ENCODE data around the gene FANCB. TPM values are rescaled to one million over a fixed set of nuclear protein-coding genes. Genes with fewer than 3 reads are reported as not detected.

FANCB gene
- 0.94 TPM for total RNA-seq
- long read RNA-seq, result 0 reads

DNA sequence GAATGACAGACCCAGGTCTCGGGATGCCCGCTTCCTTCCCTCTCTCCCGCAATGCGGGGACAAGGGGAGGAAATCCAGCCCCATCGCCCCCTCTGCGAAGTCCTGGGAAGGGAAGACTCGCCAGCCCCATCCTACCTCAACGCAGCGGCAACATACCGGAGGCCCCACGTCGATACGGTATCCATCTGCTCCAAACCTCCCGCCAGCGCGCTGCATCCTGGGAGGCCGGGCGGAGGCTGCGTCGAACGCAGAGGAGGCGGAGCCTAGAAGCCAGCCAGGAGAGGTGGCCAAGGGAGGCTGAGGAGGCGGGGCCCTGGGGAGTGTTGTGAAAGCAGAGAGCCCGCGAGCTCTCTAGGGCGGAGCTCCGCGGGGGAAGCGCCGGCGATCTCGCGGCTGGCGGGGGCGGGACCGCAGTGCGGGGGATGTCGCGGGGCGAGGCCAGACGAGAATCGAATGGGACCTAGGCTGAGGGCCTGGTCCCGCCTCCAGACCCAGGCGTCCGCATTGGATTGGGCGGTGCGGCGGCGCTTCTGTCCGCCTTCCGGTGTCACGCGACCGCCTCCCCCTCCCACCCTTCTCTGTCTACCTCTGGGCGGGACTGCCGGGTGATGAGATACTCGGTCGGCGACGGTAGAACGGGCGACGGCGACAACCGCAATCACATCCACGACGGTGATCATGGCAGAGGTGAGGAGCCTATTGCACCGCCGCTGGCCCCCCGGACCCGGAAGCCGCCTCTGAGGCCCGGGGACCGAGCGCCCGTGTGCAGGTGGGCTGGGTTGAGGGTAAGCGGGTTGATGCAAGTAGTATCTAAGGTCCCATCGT lies at the start of gene FANCB, which contains the start of gene MOSPD2:
FANCB (minus strand) TSS at position 219 of the 825 bp plus-strand sequence. CDS start 7,559 bp downstream, outside the sequence.
MOSPD2 (plus strand) TSS at position 571 of the 825 bp plus-strand sequence; CDS start at position 679, 108 bp downstream.
- peak; percentile 95 for DNase-seq
- intact Hi-C loops (cut with micrococcal nuclease), result no loop called here
- peak; percentile 100 for ATAC-seq

DNA sequence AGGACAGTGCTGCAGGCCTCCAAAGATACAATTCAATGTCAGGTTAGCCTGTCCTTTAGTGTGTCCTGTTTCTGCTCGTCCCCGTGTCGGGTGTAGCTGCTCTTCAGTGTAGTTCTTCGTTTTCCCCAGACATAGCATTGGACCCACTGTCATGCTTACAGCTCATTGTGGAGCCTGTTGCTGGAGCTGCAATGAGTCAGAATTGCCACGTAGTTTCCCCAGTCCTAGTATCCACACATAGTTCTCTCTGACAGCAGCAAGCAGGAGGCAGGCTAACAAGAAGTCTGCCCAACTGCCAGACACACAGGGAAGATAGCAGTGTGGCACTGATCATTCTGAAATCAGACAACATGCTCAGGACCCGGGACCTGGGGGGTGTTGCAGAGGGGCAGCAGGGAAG lies 49.6 kb upstream of the FANCB start:
- intact Hi-C loops (cut with micrococcal nuclease), result no loop called here
- ATAC-seq, result peak; percentile 41

DNA sequence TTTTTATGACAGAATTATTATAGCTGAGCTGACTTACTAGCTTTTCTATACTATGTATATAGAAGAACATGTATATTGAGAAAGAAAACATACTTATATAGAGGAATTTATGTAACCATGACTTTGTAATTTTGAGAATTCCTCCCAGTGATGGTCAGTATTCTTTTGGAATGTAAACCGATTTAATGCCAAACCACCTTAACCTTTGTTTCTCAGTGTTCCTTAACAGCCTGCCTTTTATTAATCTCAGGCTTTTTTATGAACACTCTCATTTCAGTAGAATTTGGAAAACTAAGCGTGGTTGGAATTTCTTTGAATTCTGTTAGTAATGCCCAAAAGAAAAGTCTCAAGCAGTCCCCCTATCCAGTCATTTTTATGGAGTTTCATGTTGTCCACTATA lies 47.3 kb upstream of the FANCB start:
- no peak for ATAC-seq
- intact Hi-C loops (cut with micrococcal nuclease), result no loop called here

More for the DNA sequence above, 49.6 kb upstream of the FANCB start:
- no peak for DNase-seq

DNA sequence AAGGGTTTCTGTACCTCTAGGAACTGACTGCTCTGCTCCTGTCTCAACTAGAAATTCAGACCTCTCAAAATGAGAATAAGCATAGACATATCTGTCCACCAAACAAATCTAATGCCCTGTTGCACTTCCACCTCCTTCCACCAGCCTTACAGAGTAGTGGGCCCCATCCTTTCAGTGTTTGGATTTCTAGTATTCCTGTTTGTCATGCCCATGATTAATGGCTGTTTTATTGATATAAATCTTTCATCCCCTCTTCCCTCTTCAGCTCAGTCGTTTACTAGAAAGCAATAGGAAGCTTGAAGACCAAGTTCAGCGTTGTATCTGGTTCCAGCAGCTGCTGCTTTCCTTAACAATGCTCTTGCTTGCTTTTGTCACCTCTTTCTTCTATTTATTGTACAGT lies 46.5 kb upstream of the FANCB start:
- no peak for ATAC-seq
- intact Hi-C loops (cut with micrococcal nuclease), result no loop called here
- DNase-seq, result no peak

More for the DNA sequence above, 47.3 kb upstream of the FANCB start:
- DNase-seq, result no peak

DNA sequence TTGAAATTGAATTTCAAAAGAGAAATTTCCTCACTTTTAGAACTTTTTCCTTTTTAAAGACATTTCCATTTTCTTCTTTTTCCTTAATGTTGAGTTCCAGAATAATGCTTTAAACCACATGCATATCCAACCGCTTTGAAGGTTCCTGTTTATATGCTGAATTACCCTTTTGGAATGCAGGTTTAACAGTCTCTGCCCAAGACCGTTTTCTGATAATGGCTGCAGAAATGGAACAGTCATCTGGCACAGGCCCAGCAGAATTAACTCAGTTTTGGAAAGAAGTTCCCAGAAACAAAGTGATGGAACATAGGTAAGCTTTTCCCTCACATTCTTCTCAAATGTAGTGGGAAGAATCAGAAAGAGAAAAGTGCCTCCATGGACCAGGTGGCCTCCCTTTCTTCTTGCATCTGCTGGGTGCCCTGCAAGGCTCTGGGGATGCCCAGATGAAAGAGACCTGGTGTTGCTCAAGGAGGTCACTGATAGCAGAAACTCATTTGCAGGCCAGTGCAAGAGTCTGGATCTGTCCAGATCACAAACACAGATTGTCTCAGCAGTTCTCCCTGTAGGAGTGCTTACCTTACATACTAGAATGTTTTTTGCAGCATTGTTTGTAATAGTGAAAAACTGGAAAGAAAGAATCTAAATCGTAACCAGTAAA lies 43.3 kb upstream of the FANCB start:
- DNase-seq, result no peak
- intact Hi-C loops (cut with micrococcal nuclease), result no loop called here
- ATAC-seq, result no peak

DNA sequence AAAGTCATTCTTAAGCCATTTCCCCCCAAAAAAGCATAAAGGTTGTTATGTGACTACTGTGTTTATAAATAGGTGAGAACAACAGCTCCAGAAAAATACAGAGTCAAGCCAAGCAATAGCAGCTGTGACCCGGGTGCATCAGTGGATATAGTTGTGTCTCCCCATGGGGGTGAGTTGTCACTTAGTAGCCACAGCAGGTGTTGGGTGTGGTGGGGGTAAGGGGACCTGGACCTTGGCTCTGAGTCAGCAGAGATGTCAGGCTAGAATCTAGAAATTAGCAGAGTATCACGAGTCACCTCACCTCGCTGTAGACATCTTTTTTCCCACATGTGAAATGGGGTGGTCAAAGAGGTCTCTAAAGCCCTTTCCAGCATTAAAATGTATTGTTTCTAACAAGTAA lies 42.7 kb upstream of the FANCB start:
- intact Hi-C loops (cut with micrococcal nuclease), result no loop called here

DNA sequence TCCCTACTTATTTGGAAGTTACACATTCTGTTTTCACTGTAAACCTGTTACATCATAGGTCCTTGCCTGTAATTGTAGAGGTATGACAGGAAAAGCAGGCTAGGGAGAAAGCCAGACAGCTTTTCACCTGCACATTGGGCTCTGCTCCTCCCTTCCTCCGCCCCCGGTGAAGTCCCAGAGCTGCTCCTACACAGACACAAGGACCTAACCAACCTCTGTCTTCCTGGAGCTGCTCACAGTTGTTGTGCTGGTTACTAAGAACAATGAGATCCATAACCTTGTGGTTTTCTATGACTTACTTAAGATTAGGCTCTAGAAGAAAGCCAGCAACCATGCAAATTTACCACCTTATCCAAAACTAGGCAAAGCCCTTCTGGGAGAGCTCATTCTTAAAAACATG lies 40.4 kb upstream of the FANCB start:
- ATAC-seq, result no peak
- DNase-seq, result no peak
- intact Hi-C loops (cut with micrococcal nuclease), result no loop called here

More for the DNA sequence above, 42.7 kb upstream of the FANCB start:
- ATAC-seq (no peak), DNase-seq (no peak)

DNA sequence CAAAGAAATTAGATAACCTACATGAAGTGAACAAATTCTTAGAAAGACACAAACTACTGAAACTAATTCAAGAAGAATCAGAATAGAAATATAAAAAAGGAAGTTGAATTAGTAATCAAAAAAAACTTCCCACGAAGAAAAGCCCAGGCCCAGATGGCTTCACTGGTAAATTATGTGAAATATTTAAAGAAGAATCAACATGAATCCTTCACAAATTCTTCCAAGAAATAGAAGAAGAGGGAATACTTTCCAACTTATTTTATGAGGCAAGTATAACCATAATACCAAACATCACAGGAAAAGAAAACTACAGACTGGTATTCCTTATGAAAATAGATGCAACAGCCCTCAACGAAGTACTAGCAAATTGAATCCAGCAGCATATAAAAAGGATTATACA lies 31.0 kb upstream of the FANCB start:
- DNase-seq (no peak), ATAC-seq (no peak)
- intact Hi-C loops (cut with micrococcal nuclease), result no loop called here

DNA sequence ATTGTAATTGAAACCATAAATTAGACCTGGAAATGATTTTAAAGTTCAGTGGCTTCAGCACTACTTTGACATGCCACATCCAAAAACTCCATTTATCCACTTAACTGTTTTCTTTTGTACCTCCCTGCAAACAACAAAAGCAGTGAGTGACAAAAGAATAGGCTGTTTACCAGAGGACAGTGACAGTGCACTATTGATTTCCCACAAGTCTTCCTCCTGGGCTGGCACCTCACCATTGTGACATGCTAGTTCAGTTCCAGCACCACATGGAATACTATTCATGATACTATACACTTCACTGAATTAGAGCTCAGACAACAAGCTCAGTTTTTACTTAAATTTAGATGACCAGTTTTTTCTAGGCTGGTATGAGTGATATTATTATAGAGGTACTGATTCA lies 29.7 kb upstream of the FANCB start:
- no peak for ATAC-seq
- intact Hi-C loops (cut with micrococcal nuclease), result no loop called here
- no peak for DNase-seq

DNA sequence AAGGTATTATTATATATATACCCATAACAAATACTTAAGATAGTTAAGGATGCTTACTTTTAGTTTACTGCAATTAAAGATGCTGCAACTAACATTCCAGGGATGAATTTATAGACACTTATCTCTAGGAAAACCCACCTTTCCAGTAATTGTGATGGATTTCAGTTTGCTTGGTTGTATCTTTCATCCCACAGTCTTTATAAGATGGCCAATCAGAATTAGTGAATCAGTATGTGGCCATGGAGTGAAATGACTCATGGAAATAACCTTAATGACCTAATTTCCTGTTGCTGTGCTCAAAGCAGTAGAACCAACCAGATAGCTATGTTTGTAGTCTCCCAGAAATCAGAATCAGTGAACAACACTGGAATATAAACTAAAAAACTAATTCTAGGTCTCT lies 26.7 kb upstream of the FANCB start:
- no peak for ATAC-seq
- DNase-seq, result no peak
- intact Hi-C loops (cut with micrococcal nuclease), result no loop called here

DNA sequence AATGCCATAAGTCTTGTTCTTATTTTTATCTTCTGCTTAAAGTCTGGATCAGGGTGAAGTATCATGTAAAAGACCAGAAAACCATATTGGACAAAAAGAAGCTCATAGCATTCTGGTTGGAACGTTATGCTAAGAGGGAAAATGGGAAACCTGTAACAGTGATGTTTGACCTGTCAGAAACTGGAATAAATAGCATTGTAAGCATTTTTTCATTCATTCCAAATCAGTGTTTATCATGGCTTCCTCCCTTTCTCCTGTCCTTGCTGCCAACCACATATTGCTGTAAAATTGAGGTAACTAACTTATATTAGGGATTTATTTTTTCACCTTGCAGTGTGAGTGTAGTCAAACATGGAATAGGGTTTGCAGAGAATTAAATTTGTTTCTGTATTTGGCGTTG lies 24.2 kb upstream of the FANCB start:
- DNase-seq (no peak), ATAC-seq (no peak)
- intact Hi-C loops (cut with micrococcal nuclease), result no loop called here

DNA sequence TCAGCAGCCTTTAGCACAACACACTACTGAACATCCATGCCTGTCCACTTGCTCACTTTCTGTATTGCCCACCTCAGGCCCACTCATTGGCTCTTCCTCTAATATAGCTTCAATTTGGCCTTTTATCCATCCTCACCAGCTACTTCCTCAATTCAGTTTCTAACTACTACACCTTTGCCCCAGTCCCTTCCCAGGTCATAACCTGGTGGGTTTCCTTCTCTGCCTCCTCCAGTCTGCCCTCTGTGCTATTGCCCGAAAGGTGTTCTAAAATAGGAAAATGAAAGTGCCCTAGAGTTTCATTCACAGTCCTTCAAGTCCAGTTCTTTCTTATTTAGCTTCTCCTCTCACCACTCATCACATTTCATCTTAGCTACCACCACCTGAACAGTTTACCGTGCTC lies 23.4 kb upstream of the FANCB start:
- intact Hi-C loops (cut with micrococcal nuclease), result no loop called here
- no peak for DNase-seq

DNA sequence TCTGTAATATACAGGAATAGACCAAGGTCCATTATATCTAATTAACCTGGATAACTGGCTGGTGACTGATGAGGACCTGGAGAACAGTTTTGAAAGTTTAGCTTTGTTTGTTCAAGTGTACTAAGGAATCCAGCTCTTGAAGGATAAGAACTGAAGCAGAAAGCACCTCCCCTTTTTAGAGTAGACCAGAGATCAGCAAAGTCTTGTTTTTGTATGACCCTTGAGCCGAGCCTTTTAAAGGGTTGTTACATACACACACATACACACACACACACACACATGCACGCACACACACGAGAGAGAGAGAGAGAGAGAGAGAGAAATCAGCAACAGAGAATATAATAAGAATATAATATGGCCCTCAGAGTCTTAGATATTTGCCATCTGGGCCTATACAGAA lies 13.4 kb upstream of the FANCB start:
- ATAC-seq, result no peak
- intact Hi-C loops (cut with micrococcal nuclease), result no loop called here
- no peak for DNase-seq

More for the DNA sequence above, 23.4 kb upstream of the FANCB start:
- ATAC-seq, result no peak

DNA sequence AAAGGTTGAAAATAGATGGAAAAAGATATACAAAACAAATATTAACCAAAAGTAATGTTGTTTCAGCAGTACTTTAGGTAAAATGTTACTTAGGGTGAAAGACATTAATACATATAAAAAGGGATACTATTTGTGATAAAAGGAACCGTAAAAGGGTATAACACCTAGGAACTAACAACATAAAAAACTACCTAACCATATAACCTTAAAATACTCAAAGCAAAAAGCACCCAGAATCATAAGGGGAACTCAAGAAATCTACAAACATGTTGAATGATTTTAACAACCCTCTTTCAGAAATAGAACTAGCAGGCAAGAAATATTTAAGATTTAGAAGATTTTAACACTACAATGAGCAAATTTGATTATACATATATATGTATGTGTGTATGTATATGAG lies 11.8 kb upstream of the FANCB start:
- DNase-seq, result no peak
- ATAC-seq, result no peak
- intact Hi-C loops (cut with micrococcal nuclease), result no loop called here

DNA sequence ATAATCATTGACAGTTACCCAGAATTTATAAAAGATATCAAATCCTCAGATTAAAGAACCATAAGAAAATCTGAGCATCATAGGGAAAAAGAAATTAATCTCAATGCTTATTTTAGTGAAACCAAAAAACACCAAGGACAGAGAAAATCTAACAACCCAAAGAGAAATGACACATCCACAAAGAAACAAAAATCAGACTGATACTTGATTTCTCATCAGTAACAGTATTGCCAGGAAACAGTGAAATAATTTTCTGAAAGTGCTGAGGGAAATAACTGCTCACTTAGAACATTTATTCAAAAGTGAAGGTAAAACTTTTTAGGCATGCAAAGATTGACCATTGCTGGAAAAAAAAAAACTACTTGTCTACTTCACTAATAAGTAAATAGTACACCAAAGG lies 11.0 kb upstream of the FANCB start:
- no peak for DNase-seq
- intact Hi-C loops (cut with micrococcal nuclease), result no loop called here
- ATAC-seq, result no peak

DNA sequence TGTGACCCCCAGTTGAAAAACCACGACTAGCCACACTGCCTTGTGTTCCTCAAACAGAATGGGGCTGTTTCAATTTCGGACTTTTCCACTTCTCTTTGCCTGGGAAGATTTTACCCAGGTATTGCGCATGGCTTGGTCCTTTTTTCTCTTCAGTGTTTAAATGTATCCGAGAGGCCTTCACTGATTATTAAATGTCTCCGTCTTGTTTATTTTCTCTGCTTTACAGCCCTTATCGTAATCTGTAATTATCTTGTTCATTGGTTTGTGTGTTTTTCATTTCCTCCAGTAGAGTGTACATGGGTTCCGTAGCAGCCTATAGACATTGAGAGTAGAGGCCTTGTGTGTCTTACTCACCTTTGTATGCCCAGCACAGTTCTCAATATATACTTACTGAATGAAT lies 2.8 kb upstream of the FANCB start:
- ATAC-seq (no peak), DNase-seq (no peak)
- intact Hi-C loops (cut with micrococcal nuclease), result no loop called here

DNA sequence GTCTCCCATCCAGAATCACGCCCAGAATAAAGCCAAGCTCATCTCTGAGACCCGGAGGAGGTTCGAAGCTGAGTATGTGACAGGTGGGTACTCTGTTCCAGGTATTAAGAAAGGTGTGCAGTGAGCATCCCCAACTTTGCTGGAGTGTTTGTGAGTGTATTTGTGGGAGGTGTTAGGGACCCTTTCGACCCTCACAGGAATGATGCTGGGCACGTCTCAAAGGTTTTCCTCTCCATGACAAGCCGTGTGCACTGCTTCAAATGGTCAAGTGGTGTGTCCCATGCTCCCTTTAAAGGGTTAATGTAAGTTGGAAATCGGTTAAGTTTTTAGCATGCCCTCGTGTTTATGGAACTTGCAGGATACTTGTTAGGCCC lies 794 bp upstream of the FANCB start:
- DNase-seq (no peak), ATAC-seq (no peak)
- intact Hi-C loops (cut with micrococcal nuclease), result no loop called here

DNA sequence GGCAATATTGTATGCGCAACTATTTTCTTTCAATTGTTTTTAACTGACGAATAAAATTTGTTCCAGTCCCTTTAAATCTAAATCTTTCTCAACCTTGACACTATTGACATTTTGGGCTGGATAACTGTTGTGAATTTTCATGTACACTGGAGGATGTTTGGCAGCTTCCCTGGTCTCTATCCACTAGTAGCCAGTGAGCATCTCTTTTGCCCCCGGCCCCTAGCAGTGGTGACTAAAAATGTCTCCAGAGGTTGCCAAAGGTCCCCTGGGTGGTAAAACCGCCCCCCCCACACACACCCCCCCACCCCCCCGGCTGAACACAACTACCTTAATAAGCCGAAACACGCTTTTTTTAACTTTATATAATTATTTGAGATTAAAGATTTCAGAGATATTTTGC lies 514 bp downstream of the FANCB start:
- intact Hi-C loops (cut with micrococcal nuclease), result no loop called here
- DNase-seq (no peak), ATAC-seq (no peak)

DNA sequence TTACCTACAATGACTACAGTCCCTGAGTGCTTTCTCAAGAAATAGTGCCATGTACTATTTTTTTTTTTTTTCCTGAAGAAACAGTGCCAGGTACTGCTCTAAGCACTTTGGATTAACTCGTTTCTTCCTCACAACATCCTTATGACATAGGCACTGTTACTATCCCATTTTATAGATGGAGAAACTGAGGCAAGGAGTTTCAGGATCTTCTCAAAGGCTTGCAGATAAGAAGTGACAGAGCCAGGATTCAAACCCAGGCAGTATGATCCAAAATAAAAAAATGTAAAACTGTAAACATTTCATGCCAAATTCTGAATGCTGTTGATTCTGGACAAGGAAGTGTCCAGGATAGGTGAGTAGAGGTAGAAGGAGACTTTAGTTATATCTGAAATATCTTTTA lies 1.1 kb downstream of the FANCB start:
- ATAC-seq (no peak), DNase-seq (no peak)
- intact Hi-C loops (cut with micrococcal nuclease), result no loop called here

DNA sequence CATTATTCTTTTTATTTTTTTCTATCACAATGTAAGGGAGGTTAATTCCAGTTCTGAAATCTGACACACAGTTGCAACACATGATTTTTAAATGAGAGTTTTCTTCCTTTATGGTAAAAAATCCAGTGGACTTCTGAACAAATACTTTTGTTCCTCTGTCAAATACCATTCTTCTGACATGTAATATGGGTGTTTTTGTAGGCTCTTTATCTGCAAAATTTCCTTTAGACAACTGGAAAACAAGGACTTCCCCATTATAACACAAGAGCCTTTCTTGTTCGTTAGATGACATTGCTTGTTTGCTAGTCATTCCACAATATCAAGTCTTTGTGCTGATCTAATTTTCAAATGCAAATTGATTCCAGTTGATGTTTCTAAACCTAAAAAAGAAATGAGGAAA lies 7.7 kb downstream of the FANCB start:
- DNase-seq (no peak), ATAC-seq (no peak)
- intact Hi-C loops (cut with micrococcal nuclease), result no loop called here

DNA sequence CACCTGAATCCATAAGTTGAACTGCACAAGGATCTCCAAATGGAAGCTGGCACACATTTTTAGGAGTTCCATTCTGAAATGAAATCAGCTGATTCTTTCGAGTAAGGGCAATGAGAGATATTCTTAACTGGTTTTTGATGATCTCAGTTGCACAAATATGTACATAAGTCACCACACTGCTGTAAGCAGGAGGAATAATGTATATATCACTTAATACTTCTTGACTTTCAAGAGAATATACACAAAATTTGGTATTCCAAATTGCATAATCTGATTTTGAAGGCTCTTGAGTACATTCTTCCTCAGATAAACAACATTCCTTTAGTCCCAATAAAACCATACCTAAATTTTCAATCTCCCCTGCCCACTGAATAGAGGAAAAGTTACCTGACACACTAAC lies 8.2 kb downstream of the FANCB start:
- ATAC-seq (no peak), DNase-seq (no peak)
- intact Hi-C loops (cut with micrococcal nuclease), result no loop called here

All from left ventricle myocardium superior (tissue), 1 donor.